ENCODE results near the gene BSPRY. TPM values are rescaled to one million over a fixed set of nuclear protein-coding genes. Genes with fewer than 3 reads are reported as not detected.

The BSPRY gene
- total RNA-seq, 4 donors from 2014 or later = 0.52 to 0.99 (median 0.70) TPM

- no peaks in the 10 kb centered on the region for H3K9me3 ChIP-seq
- intact Hi-C loops (cut with DNase I) = no loop called here
- no peak overlapping the region for H3K4me3 ChIP-seq
- no peak for DNase-seq (ENCODE audit: extremely low spot score)
- H3K27me3 ChIP-seq = no peaks in the 10 kb centered on the region
- TF ChIP-seq POLR2AphosphoS5 (IDR thresholded peaks at IDR 0.05) (no peak), POLR2A (IDR thresholded peaks at IDR 0.05; ENCODE audit: low read depth) (no peak), CTCF (IDR thresholded peaks at IDR 0.05) (no peak), EP300 (IDR thresholded peaks at IDR 0.05) (no peak)
- peaks cover 7 to 37% (median 20%) of the 10 kb centered on the region in 4 donors for H3K36me3 ChIP-seq
- H3K27ac ChIP-seq (replicated peaks in 1 of 4) = no peak overlapping the region
- peaks cover 0 to 8% (median 2%) of the 10 kb centered on the region in 4 donors for H3K4me1 ChIP-seq
Observed at GRCh38 chr9:113315231-113315630, 34.1 kb upstream of the BSPRY start.

GRCh38 chr9:113316030-113316429, 33.3 kb upstream of the BSPRY start:
- no peak for TF ChIP-seq EP300 (IDR thresholded peaks at IDR 0.05)
- no peak for TF ChIP-seq POLR2A (IDR thresholded peaks at IDR 0.05; ENCODE audit: low read depth)
- no peak for TF ChIP-seq CTCF (IDR thresholded peaks at IDR 0.05)
- no peak for TF ChIP-seq POLR2AphosphoS5 (IDR thresholded peaks at IDR 0.05)

GRCh38 chr9:113317777-113318176, 31.6 kb upstream of the BSPRY start:
- Histone ChIP-seq H3K27ac (replicated peaks in 1 of 4) (no peak overlapping the region), H3K4me3 (no peak overlapping the region), H3K27me3 (no peaks in the 10 kb centered on the region), H3K4me1 (no peaks in the 10 kb centered on the region), H3K36me3 (peaks cover 7 to 58% (median 28%) of the 10 kb centered on the region in 4 donors), H3K9me3 (no peaks in the 10 kb centered on the region)
- 75% methylated on average over 2 of the region's 2 CpGs for WGBS
- intact Hi-C loops (cut with DNase I) = no loop called here
- no peak for DNase-seq (ENCODE audit: extremely low spot score)
- TF ChIP-seq CTCF (IDR thresholded peaks at IDR 0.05) = peak in 2 of 3 experiments; percentile 9 to 11
- TF ChIP-seq POLR2AphosphoS5 (IDR thresholded peaks at IDR 0.05) = no peak

More at GRCh38 chr9:113316030-113316429, 33.3 kb upstream of the BSPRY start:
- 97% methylated on average over 4 of the region's 4 CpGs for WGBS
- peaks cover 0 to 1% (median under 1%) of the 10 kb centered on the region in 4 donors for H3K4me1 ChIP-seq
- intact Hi-C loops (cut with DNase I) = no loop called here
- H3K4me3 ChIP-seq = no peak overlapping the region
- no peaks in the 10 kb centered on the region for H3K27me3 ChIP-seq
- DNase-seq (ENCODE audit: extremely low spot score) = no peak
- H3K9me3 ChIP-seq = no peaks in the 10 kb centered on the region
- no peak overlapping the region for H3K27ac ChIP-seq (replicated peaks in 1 of 4)
- H3K36me3 ChIP-seq = peaks cover 7 to 45% (median 24%) of the 10 kb centered on the region in 4 donors

GRCh38 chr9:113319054-113319453, 30.3 kb upstream of the BSPRY start:
- Histone ChIP-seq H3K27me3 (no peaks in the 10 kb centered on the region), H3K36me3 (peaks cover 7 to 60% (median 28%) of the 10 kb centered on the region in 4 donors), H3K27ac (replicated peaks in 1 of 4) (no peak overlapping the region), H3K4me3 (no peak overlapping the region), H3K4me1 (no peaks in the 10 kb centered on the region), H3K9me3 (no peaks in the 10 kb centered on the region)
- WGBS = 95% methylated on average over 2 of the region's 2 CpGs
- TF ChIP-seq EP300 (IDR thresholded peaks at IDR 0.05) (no peak), POLR2AphosphoS5 (IDR thresholded peaks at IDR 0.05) (no peak), CTCF (IDR thresholded peaks at IDR 0.05) (no peak), POLR2A (IDR thresholded peaks at IDR 0.05; ENCODE audit: low read depth) (no peak)
- no peak for DNase-seq (ENCODE audit: extremely low spot score)
- intact Hi-C loops (cut with DNase I) = no loop called here

GRCh38 chr9:113320051-113320450, 29.3 kb upstream of the BSPRY start:
- no peaks in the 10 kb centered on the region for H3K9me3 ChIP-seq
- DNase-seq (ENCODE audit: extremely low spot score) = no peak
- intact Hi-C loops (cut with DNase I) = no loop called here
- TF ChIP-seq EP300 (IDR thresholded peaks at IDR 0.05) = no peak
- no peak for TF ChIP-seq POLR2A (IDR thresholded peaks at IDR 0.05; ENCODE audit: low read depth)
- H3K27me3 ChIP-seq = no peaks in the 10 kb centered on the region
- no peaks in the 10 kb centered on the region for H3K4me1 ChIP-seq
- WGBS = 100% methylated on average over 3 of the region's 3 CpGs
- peaks cover 7 to 60% (median 28%) of the 10 kb centered on the region in 4 donors for H3K36me3 ChIP-seq
- H3K27ac ChIP-seq (replicated peaks in 1 of 4) = no peak overlapping the region
- H3K4me3 ChIP-seq = no peak overlapping the region
